ENCODE results near the gene KCNJ10.

Gene KCNJ10

DNA sequence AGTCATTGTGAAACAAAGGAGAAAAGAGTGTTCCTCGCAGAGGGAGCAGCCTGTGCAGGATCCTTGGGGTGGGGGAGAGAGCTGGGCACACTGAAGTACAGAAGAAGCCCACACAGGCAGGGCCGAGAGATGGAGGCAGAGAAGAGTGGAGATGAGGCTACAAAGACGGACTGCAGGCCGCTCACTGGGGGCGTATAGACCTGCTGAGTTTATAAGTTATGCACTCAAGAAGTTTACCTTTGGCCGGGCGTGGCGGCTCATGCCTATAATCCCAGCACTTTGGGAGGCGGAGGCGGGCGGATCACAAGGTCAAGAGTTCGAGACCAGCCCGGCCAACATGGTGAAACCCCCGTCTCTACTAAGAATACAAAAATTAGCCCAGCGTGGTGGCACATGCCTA lies 108.3 kb downstream of the KCNJ10 start:
- no peaks in the 10 kb centered on the region for H3K4me1 ChIP-seq (ENCODE audit: control insufficient read depth, insufficient read depth, low read length)
- ChIA-PET POLR2A (no interaction called here), CTCF (interaction anchor here (0.6 to 1.1 kb wide), 2 partner anchors 21 to 1390 kb away, joined by 3 to 4 read pairs; no protein-coding TSS in a partner anchor)
- TF ChIP-seq ZFHX2 (tag by site-specific recombination; conservative IDR thresholded peaks at IDR 0.05): no peak
- TF ChIP-seq KLF1 (tag by site-specific recombination; IDR thresholded peaks at IDR 0.05): 0 out of 2 replicates have a peak, but pooled peaks have one; percentile 39
- TF ChIP-seq, protein P1, sequence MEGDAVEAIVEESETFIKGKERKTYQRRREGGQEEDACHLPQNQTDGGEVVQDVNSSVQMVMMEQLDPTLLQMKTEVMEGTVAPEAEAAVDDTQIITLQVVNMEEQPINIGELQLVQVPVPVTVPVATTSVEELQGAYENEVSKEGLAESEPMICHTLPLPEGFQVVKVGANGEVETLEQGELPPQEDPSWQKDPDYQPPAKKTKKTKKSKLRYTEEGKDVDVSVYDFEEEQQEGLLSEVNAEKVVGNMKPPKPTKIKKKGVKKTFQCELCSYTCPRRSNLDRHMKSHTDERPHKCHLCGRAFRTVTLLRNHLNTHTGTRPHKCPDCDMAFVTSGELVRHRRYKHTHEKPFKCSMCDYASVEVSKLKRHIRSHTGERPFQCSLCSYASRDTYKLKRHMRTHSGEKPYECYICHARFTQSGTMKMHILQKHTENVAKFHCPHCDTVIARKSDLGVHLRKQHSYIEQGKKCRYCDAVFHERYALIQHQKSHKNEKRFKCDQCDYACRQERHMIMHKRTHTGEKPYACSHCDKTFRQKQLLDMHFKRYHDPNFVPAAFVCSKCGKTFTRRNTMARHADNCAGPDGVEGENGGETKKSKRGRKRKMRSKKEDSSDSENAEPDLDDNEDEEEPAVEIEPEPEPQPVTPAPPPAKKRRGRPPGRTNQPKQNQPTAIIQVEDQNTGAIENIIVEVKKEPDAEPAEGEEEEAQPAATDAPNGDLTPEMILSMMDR (tag by site-specific recombination; IDR thresholded peaks at IDR 0.05): no peak
- H3K36me3 ChIP-seq (ENCODE audit: control insufficient read depth in 2 of 2, insufficient read depth in 1 of 2, low read length in 2 of 2): no peaks in the 10 kb centered on the region
- no peak overlapping the region for H3K4me3 ChIP-seq (ENCODE audit: low read depth, low read length)
- no peak overlapping the region for H3K27ac ChIP-seq (ENCODE audit: extremely low read depth, low read depth, low read length)
- H3K9me3 ChIP-seq (ENCODE audit: control insufficient read depth, insufficient read depth, low read depth, low read length): no peaks in the 10 kb centered on the region

DNA sequence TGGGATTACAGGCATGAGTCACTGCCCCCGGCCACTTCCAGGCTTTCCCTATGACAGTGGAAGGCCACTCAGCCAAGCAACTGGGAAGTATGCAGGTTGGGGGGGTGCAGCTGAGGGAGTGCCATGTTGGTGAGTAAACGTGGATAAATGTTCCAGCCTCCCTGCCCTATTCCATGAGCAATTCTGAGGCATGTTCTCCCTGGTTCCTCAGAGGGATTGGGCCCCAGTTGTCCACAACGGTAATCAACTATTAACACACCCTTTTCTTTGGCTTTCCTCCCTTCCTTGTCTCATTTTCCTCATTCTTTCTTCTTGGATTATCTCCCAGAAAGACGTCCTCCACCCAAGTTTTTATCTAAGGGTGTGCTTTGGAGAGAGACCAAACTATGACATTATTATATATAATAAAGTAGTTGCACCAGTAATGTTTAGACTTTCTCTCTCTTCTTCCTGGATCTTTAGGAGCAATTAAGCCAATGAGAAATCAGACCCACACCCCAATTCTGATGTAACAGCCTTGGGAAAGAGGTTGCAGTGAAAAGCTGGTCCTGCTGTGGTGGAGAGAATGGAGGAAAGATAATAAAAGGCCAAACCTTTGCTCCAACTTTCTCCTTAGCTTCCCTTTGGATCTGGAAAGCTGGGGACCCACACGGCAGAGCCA lies 109.1 kb downstream of the KCNJ10 start:
- H3K27ac ChIP-seq (ENCODE audit: extremely low read depth, low read depth, low read length): no peak overlapping the region
- ChIA-PET CTCF (interaction anchor here (1.1 kb wide), 1 partner anchor 22 kb away, joined by 4 read pairs; no protein-coding TSS in a partner anchor), POLR2A (no interaction called here)
- H3K36me3 ChIP-seq (ENCODE audit: control insufficient read depth in 2 of 2, insufficient read depth in 1 of 2, low read length in 2 of 2): no peaks in the 10 kb centered on the region
- peak; percentile 87 for TF ChIP-seq KLF1 (tag by site-specific recombination; IDR thresholded peaks at IDR 0.05)
- no peak for TF ChIP-seq KLF7 (tag by site-specific recombination; IDR thresholded peaks at IDR 0.05; ENCODE audit: borderline replicate concordance)
- no peak for TF ChIP-seq ZBTB21 (tag by site-specific recombination; IDR thresholded peaks at IDR 0.05)
- no peak overlapping the region for H3K4me3 ChIP-seq (ENCODE audit: low read depth, low read length)
- no peaks in the 10 kb centered on the region for H3K9me3 ChIP-seq (ENCODE audit: control insufficient read depth, insufficient read depth, low read depth, low read length)
- H3K4me1 ChIP-seq (ENCODE audit: control insufficient read depth, insufficient read depth, low read length): no peaks in the 10 kb centered on the region

DNA sequence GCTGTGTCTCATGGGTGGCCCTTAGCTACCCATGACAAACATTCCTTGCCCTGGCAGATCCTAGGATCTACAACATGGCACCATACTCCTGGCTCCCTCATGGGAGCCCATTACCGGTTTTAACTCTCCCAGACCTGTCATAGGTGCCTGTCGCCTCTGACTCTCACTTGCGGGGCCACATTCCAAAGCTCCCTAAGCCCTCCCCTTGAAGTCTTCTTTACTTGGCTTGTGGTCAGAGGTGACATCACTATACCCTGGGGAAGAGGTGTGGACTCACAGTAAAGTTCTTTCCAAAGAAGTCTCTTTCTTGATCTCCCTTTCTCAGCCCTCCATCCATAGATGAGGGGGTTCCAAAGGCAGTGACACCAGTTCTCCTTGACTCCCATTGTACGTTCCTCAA lies 110.5 kb downstream of the KCNJ10 start:
- ChIA-PET POLR2A (no interaction called here), CTCF (interaction anchor here (0.6 kb wide), 1 partner anchor 302 kb away, joined by 3 read pairs; no protein-coding TSS in a partner anchor)

More for the DNA sequence above, 110.5 kb downstream of the KCNJ10 start:
- Histone ChIP-seq H3K36me3 (ENCODE audit: control insufficient read depth in 2 of 2, insufficient read depth in 1 of 2, low read length in 2 of 2) (no peaks in the 10 kb centered on the region), H3K4me1 (ENCODE audit: control insufficient read depth, insufficient read depth, low read length) (no peaks in the 10 kb centered on the region), H3K27ac (ENCODE audit: extremely low read depth, low read depth, low read length) (no peak overlapping the region), H3K9me3 (ENCODE audit: control insufficient read depth, insufficient read depth, low read depth, low read length) (no peaks in the 10 kb centered on the region), H3K4me3 (ENCODE audit: low read depth, low read length) (no peak overlapping the region)
- TF ChIP-seq, protein P2, sequence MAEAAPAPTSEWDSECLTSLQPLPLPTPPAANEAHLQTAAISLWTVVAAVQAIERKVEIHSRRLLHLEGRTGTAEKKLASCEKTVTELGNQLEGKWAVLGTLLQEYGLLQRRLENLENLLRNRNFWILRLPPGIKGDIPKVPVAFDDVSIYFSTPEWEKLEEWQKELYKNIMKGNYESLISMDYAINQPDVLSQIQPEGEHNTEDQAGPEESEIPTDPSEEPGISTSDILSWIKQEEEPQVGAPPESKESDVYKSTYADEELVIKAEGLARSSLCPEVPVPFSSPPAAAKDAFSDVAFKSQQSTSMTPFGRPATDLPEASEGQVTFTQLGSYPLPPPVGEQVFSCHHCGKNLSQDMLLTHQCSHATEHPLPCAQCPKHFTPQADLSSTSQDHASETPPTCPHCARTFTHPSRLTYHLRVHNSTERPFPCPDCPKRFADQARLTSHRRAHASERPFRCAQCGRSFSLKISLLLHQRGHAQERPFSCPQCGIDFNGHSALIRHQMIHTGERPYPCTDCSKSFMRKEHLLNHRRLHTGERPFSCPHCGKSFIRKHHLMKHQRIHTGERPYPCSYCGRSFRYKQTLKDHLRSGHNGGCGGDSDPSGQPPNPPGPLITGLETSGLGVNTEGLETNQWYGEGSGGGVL (tag by site-specific recombination; IDR thresholded peaks at IDR 0.05): no peak
- TF ChIP-seq ZNF585B (tag by site-specific recombination; IDR thresholded peaks at IDR 0.05): no peak
- TF ChIP-seq SCRT2 (tag by site-specific recombination; IDR thresholded peaks at IDR 0.05): 0 out of 2 replicates have a peak, but pooled peaks have one; percentile 25
- no peak for TF ChIP-seq ZNF214 (tag by site-specific recombination; IDR thresholded peaks at IDR 0.05; ENCODE audit: borderline replicate concordance)
- no peak for TF ChIP-seq ZNF248 (tag by site-specific recombination; IDR thresholded peaks at IDR 0.05)
- TF ChIP-seq, protein P3, sequence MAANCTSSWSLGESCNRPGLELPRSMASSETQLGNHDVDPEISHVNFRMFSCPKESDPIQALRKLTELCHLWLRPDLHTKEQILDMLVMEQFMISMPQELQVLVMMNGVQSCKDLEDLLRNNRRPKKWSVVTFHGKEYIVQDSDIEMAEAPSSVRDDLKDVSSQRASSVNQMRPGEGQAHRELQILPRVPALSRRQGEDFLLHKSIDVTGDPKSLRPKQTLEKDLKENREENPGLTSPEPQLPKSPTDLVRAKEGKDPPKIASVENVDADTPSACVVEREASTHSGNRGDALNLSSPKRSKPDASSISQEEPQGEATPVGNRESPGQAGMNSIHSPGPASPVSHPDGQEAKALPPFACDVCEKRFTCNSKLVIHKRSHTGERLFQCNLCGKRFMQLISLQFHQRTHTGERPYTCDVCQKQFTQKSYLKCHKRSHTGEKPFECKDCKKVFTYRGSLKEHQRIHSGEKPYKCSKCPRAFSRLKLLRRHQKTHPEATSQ (tag by site-specific recombination; IDR thresholded peaks at IDR 0.05): no peak
- no peak for TF ChIP-seq PRDM1 (tag by site-specific recombination; IDR thresholded peaks at IDR 0.05)
- TF ChIP-seq ZNF292 (tag by site-specific recombination; IDR thresholded peaks at IDR 0.05; ENCODE audit: borderline replicate concordance, low read depth): no peak
- TF ChIP-seq ZNF174 (tag by site-specific recombination; IDR thresholded peaks at IDR 0.05): no peak
